ENCODE measurements around the gene CAPN15. TPM values are rescaled to one million over a fixed set of nuclear protein-coding genes. Genes with fewer than 3 reads are reported as not detected.

Gene CAPN15
- total and polyA plus RNA-seq, 9 of the 15 experiments (the other 6 are each of a cell fraction or from before 2014, with no cell fraction given): 0.62 to 111 (median 14.2) TPM

- ATAC-seq (no peak), DNase-seq (ENCODE audit: extremely low read depth in 1 of 4, low spot score in 3 of 4) (no peak), FAIRE-seq (no peak)
- H3K27me3 ChIP-seq (ENCODE audit: control insufficient read depth in 2 of 2, insufficient read depth in 2 of 2, low read length in 2 of 2): no peaks in the 10 kb centered on the region
- POLR2A ChIA-PET: interaction anchor here (0.6 kb wide), 1 partner anchor 13 kb away, joined by 4 read pairs; the partner anchor contains the start of gene CAPN15
- H3K4me2 ChIP-seq (ENCODE audit: insufficient read depth, low read length): no peak overlapping the region
- H3K27ac ChIP-seq (ENCODE audit: extremely low read depth, low read depth, low read length): no peak overlapping the region
- no peak overlapping the region for H2AFZ ChIP-seq (ENCODE audit: low read depth, low read length)
- 0 out of 2 replicates have a peak, but pooled peaks cover 2% of the 10 kb centered on the region for H4K20me1 ChIP-seq (replicated peaks; ENCODE audit: control insufficient read depth, insufficient read depth, low read length)
- peaks cover 96% of the 10 kb centered on the region for H3K79me2 ChIP-seq (ENCODE audit: control insufficient read depth, insufficient read depth, low read length)
- no peak overlapping the region for H3K9ac ChIP-seq (ENCODE audit: insufficient read depth in 1 of 2, low read depth in 2 of 2, low read length in 2 of 2)
- peaks cover 2 to 79% of the 10 kb centered on the region in 2 experiments; a peak in 4 of 5 replicates for H3K4me1 ChIP-seq (replicated peaks in 1 of 2; ENCODE audit: control insufficient read depth in 2 of 2, insufficient read depth in 2 of 2, low read length in 2 of 2)
- CTCF ChIA-PET (ENCODE audit: low intra/inter-chr PET ratio): no interaction called here
- peaks cover 7% of the 10 kb centered on the region for H3K9me1 ChIP-seq (ENCODE audit: control insufficient read depth, insufficient read depth, low read length)
- no peaks in the 10 kb centered on the region for H3K9me3 ChIP-seq (replicated peaks; ENCODE audit: control insufficient read depth, insufficient read depth, low read depth, low read length)
- TF ChIP-seq TGIF2 (CRISPR knock-in tag; IDR thresholded peaks at IDR 0.05) (no peak), ZNF121 (CRISPR knock-in tag; conservative IDR thresholded peaks at IDR 0.05) (no peak), HMG20B (CRISPR knock-in tag; IDR thresholded peaks at IDR 0.05) (no peak), ZNF146 (CRISPR knock-in tag; IDR thresholded peaks at IDR 0.05; ENCODE audit: unreplicated experiment) (no peak), ZNF41 (CRISPR knock-in tag; conservative IDR thresholded peaks at IDR 0.05) (no peak), MTA2 (IDR thresholded peaks at IDR 0.05; ENCODE audit: low read depth) (no peak), POLR2G (IDR thresholded peaks at IDR 0.05; ENCODE audit: low read depth, low read length) (peak; percentile 35), XRCC5 (IDR thresholded peaks at IDR 0.05; ENCODE audit: low read depth, low read length) (no peak)
- no TSS peak for BruUV-seq (replicated peaks)
- peaks cover 69% of the 10 kb centered on the region; the same call in 1 of the 3 replicates for H3K36me3 ChIP-seq (ENCODE audit: control insufficient read depth, insufficient read depth, low read length)
- no peak overlapping the region for H3K4me3 ChIP-seq
- 96% methylated on average over 25 of the region's 34 CpGs for WGBS (ENCODE audit: insufficient coverage, low coverage, missing lambda C conversion rate)
- intact Hi-C loops (cut with micrococcal nuclease) (no loop called here), in situ Hi-C loops (cut with MboI) (no loop called here)
Measured at GRCh38 chr16:539901-540530, 12.5 kb downstream of the CAPN15 start.

Measured in K562 (cell line).